GM21576 (cell line): ENCODE measurements around the gene FAHD2B.
"Not testable (repeated sequence)": the region's sequence is repeated elsewhere in the genome, so short reads cannot be mapped to it uniquely, and the experiment has no call there.

Experiments
- ATAC-seq: cut with Tn5 transposase; IDR thresholded peaks from one replicate; pipeline ENCODE4 v1.9.1; 2021; ENCODE audit warnings: mild to moderate bottlenecking, moderate library complexity; ENCODE audit not compliant: unreplicated experiment

FAHD2B gene

DNA sequence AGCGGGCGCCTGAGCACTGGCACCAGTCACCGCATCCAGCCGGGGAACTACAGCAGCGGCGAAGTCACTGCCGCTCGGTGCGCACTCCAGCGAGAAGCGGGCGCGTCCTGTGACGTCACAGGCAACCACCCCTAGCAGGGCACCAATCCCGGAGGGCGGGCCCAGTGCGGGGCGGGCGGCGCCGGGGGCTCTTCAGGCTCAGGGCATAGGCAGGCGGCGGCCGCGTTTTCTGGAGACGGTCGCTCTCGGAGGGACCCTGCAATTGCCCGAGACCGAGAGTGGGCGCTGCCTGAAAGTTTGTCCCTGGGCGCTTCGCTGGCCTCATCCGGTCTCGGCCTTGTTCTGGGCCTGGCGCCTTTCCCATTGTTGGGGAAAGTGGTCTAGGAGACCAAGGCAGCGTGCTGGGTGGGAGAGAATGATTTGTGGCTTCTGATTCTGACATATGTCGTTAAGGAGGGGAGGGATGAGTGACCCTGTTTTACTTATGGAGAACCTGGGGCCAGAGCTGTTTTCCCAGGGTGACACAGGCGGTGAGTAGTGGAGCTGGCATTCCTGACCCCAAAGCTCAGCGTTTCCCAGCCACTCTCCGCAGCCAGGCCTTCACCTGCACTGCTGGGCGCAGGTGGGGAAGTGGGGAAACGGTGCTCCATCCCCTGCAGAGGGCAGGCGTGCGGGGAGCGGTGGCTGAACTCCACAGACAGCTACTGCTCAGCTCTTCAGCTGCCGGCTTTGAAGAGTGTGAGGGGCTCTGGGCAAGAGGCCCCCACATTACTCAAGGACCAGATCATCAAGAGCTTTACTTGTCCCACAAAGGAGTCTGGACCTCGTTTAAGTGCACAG is at the start of gene FAHD2B:
TSS of gene FAHD2B (minus strand) at position 111 of the 840 bp plus-strand sequence. CDS start 3,176 bp downstream, outside the sequence.
- ATAC-seq: peak; percentile 76

GRCh38 chr2:97144016-97144415 is 49.3 kb upstream of the FAHD2B start:
- ATAC-seq: not testable (repeated sequence)

DNA sequence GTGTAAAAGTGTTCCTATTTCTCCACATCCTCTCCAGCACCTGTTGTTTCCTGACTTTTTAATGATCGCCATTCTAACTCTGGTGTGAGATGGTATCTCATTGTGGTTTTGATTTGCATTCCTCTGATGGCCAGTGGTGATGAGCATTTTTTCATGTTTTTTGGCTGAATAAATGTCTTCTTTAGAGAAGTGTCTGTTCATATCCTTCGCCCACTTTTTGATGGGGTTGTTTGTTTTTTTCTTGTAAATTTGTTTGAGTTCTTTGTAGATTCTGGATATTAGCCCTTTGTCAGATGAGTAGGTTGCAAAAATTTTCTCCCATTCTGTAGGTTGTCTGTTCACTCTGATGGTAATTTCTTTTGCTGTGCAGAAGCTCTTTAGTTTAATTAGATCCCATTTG is 34.4 kb upstream of the FAHD2B start:
- ATAC-seq: not testable (repeated sequence)

- ATAC-seq: not testable (repeated sequence)
These were observed 19.2 kb upstream of the FAHD2B start for GRCh38 chr2:97113882-97114255.

DNA sequence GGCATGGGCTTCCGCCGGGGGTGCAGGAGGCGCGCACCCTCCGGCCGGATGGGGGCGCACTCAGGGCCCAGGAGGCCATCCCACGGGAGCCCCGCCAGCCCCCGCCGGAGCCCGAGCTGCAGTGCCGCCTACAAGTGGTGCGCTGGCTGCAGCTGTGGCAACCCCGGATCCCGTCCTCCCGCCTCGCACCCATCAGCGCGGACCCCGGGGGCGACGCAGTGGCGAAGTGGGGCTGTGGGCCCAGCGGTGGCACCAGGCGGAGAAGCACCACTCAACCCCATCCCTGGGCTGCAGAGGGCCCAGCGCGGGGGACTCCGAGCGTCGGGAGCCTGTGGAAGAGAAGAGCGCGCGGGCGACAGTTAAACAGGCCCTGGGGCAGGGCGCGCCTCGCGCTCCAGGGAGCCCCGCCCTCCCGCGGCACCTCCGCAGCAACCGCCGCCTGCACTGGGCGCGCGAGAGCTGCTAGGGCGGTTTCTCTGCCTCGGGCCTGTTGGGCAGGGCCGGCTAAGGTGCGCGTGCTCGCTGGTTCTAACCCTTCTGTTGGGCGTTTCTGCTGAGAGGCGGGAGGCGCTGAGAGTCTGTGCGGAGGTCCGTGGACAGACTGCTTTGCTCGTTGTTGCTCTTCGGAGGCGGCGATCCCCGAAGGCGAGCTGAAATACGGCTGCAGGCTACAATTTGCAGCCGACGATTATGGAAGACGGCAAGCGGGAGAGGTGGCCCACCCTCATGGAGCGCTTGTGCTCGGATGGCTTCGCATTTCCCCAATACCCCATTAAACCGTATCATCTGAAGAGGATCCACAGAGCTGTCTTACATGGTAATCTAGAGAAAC is 18.6 kb upstream of the FAHD2B start, which contains the start of gene ANKRD36:
TSS of gene ANKRD36 (plus strand) at position 104 of the 832 bp plus-strand sequence. CDS start at position 691, 587 bp downstream.
- peak; percentile 96 for ATAC-seq

GRCh38 chr2:97112320-97113049 is 17.8 kb upstream of the FAHD2B start:
- ATAC-seq: peak; percentile 48

DNA sequence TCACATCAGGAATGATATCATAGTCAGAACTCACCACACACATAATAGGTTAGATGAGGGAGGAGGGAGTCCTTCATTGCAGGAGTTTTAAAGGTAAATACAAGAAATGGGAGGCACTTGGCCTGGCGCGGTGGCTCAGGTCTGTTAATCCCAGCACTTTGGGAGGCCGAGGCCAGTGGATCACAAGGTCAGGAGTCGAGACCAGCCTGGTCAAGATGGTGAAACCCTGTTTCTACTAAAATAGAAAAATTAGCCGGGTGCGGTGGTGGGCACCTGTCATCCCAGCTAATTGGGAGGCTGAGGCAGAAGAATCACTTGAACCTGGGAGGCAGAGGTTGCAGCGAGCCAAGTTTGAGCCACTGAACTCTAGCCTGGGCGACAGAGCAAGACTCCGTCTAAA is 16.6 kb upstream of the FAHD2B start:
- not testable (repeated sequence) for ATAC-seq

GRCh38 chr2:97106878-97107277 is 12.2 kb upstream of the FAHD2B start:
- ATAC-seq: not testable (repeated sequence)

DNA sequence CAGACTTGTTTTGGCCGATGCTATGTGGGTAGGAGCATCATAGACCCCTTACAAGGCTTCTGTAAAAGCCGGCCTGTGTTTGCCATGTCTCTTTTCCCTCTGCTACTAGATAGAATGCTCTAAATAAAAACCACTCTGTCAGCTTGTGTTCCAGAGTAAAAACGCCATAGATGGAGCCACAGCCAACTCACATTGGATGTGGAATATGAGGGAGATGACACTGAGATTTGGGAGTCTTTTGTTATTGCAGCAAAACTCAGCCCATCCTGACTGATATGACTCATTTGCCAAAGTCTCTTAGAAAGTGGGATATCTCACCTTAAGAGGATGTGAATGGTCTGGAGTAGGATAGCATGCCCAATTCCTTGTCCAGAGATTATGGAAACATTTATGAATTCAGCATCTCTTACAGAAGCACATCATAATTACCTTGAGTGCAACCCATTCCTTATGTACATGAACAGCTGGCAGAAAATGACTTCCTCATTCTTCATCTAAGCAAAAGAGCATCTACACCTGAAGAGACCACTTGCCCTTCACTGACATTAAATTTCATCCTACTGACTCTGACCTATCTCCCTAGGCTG is 4.2 kb upstream of the FAHD2B start:
- not testable (repeated sequence) for ATAC-seq

DNA sequence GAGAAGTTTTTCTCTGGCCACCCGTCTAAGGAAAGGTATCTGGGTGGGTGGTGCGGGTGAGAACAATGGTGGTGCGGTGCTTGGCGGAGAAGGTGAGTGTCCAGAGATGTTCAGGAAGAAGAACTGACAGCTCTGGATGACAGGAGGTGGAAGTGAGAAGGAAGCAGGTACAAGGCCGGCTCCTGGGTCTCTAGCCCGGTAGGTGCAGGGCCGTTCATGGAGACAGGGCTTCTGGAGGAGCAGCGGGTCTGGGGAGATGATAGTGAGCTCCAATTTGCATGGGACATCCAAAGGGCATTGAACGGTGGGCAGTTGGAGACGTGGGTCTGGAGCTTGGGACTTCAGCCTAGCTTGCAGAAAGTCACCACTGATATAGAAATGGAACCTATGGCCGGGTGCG is 979 bp upstream of the FAHD2B start:
- ATAC-seq: no peak

DNA sequence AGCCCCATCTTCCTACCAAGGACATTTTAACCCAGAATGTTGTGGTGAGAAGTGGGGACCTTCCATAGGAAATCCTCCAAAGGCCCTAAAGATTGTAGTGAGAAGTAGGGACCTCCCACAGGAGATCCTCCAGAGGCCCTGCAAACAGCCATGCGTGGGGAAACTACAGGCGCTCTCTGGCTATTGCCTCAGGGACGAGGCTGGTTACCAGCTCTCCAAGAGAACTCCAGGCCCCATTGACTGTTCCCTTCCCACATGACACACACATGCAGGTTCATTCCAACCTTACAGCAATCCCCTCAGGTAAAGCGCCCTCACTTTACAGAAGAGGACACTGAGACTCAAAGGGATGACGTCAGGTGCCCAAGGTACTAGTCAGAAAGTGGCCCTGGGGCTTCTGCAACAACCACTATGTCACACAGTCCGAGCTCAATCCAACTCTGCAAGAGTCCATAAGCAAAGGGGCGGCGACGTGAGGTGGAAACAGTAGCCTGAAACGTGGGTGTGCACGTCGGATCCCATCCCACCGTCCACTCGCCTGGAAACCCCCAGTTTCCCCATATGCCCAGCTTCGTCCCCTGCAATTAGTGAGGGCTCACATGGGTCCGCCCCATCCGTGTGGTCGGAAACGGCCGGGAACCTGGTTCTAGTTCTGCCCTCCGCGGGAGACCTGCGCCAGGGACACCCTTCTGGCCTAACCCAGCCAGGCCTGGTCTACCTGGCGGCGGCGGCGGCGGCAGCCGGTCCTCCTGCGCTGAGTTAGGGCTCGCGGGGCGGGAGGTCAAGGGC is 505 bp downstream of the FAHD2B start:
- ATAC-seq: peak; percentile 19

- not testable (repeated sequence) for ATAC-seq
These were observed 1.7 kb downstream of the FAHD2B start for GRCh38 chr2:97092946-97093345.

DNA sequence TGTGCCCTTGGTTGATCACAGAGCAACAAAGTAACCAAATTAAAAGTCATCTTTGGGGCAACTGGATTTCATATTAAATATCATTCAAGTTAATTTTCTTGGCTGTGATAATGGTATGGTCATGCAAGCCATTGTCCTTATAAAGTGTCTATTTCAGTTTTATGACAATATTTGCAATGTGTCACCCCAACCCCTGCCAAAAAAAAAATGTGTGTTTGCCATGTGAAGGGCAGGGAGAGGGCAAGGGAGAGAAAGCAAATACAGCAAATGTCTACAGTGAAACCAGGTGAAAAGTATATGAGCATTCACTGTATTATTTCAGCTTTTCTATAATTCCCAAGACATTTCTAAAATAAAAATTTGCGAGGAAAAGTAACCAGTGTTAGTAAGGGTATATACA is 6.0 kb downstream of the FAHD2B start:
- not testable (repeated sequence) for ATAC-seq

DNA sequence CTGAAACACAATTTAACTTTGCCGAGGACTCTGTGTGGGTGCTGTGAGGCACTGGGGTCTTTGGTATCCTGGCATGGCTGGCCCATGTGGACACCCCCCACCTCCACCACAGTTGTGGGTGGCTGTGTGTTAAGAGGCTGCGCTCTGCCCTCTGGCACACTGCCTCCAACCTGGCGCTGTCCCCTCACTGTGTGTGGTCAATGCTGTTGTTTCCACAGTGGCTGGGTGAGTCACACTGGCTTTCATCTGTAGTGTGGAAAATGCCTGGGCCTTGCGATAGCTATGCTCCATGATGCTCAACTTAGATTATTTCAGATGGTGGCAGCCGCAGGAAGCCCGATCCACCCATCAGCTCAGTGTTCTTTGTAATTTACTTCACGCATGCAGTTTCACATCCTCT is 9.6 kb downstream of the FAHD2B start:
- ATAC-seq: not testable (repeated sequence)

DNA sequence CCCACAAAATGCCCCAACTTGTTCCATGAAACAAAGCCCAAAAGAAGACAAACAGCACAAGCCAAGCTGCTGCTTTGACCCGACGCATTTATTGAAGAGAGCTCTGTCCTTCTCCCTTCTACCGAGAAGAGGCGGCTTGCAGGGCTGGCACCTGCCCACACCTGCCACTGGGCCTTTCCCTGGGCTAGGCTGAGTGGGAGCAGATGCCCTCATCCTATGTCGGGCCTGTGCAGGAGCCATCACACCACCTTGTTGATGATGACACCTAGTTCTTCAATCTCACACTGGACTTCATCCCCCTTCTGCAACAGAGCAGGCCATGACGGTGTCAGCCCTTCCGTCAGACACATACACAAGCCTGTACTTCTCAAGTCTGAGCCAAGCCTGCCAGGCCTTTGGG is 11.2 kb downstream of the FAHD2B start:
- ATAC-seq: not testable (repeated sequence)

- not testable (repeated sequence) for ATAC-seq
These were observed 12.5 kb downstream of the FAHD2B start for GRCh38 chr2:97082206-97082605.

- ATAC-seq: not testable (repeated sequence)
These were observed 13.8 kb downstream of the FAHD2B start for GRCh38 chr2:97080855-97081254.

DNA sequence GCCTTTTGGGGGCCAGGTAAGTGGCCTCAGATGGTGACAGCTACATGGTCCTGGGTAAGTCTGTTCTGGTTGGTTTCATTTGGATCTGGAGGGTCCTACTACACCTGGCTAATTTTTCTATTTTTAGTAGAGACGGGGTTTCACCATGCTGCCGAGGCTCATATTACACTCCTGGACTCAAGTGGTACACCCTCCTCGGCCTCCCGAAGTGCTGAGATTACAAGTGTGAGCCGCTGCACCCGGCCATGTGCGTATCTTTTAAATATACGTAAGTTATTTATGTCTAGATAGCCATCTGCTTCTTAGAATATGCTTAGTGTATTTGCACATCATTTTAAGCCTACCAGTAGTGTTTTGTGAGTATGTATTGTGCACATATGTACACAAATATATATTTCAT is 17.5 kb downstream of the FAHD2B start:
- ATAC-seq: not testable (repeated sequence)

- ATAC-seq: not testable (repeated sequence)
These were observed 23.8 kb downstream of the FAHD2B start for GRCh38 chr2:97070915-97071314.

GRCh38 chr2:97068722-97069121 is 26.0 kb downstream of the FAHD2B start:
- not testable (repeated sequence) for ATAC-seq
